NCI-H446 treated with DMSO at 0.1 percent for 48 hours (cell line): Measurements from ENCODE around the gene NBPF12.
"Not testable (repeated sequence)": the region's sequence is repeated elsewhere in the genome, so short reads cannot be mapped to it uniquely, and the experiment has no call there.

Experiments used
- DNase-seq: peaks from one replicate; lab custom pipeline; 2025; lab: John Stamatoyannopoulos, UW

The NBPF12 gene

DNA sequence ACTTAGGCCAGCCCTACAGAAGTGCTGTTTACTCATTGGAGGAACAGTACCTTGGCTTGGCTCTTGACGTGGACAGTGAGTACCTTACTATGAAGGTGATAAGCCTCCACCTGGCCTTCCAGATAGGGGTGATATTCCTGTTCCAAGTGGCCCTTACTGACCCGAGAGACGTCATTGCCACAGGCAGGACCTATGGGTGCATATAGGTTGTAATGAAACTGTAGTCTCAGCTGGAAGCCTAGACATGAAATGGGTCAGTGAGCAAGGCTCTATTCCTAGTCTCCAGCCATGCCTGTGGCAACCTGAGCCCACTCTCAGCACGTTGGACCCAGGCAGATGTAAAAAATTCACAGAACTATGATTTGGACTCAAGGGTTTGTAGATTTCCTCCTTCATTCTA is 48.3 kb downstream of the NBPF12 start:
- DNase-seq, result not testable (repeated sequence)

DNA sequence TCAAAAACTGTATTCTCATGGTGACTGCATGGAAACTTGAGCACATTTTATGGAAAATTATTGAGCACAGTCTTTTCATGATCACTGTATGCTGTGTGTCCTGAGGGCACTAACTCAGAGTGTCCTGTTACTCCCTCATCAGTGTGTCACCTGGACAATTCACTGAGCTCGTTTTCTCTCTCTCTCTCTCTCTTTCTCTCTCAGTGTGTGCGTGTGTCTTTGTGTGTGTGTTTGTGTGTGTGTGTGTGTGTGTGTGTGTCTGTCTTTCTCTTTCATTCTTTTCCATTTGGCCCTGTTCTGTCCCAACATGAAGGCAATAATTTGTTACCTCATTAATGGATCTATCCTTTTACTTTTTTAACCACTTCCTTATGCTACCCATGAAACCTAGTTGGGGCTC is 49.4 kb downstream of the NBPF12 start:
- DNase-seq, result not testable (repeated sequence)

DNA sequence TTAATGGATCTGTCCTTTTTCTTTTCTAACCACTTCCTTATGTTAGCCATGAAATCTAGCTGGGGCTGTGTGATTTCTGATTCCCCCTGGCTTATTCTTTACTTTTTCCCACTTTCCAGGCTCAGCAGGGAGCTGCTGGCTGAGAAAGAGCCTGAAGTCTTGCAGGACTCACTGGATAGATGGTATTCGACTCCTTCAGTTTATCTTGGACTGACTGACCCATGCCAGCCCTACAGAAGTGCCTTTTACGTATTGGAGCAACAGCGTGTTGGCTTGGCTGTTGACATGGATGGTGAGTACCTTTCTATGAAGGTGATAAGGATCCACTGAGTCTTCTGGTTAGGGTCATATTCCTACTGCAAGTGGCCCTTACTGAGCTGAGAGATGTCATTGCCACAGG is 51.3 kb downstream of the NBPF12 start:
- not testable (repeated sequence) for DNase-seq

DNA sequence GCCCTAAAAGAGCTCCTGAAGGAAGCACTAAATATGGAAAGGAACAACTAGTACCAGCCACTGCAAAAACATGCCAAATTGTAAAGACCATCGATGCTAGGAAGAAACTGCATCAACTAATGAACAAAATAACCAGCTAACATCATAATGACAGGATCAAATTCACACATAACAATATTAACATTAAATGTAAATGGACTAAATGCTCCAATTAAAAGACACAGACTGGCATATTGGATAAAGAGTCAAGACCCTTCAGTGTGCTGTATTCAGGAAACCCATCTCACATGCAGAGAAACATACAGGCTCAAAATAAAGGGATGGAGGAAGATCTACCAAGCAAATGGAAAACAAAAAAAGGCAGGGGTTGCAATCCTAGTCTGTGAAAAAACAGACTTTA is 70.4 kb downstream of the NBPF12 start:
- not testable (repeated sequence) for DNase-seq

DNA sequence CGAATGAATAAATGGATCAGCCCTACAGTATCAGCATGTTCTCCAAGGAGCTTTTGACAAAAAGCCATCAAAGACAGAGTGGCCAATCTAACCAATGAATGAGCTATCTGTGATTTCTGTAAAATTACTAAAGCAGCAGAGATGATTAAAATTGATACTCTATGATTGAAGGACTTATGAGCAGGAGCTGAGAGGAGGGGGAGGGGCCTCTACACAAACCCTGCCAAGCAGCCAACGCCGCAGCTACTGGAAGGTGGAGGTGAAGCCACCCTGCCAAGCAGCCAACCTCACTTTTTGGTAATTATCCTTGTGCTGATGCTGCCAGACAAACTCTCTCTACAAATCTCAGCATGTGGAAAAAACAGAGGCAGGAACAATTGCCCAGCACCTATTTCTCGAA is 88.9 kb downstream of the NBPF12 start:
- DNase-seq, result not testable (repeated sequence)

DNA sequence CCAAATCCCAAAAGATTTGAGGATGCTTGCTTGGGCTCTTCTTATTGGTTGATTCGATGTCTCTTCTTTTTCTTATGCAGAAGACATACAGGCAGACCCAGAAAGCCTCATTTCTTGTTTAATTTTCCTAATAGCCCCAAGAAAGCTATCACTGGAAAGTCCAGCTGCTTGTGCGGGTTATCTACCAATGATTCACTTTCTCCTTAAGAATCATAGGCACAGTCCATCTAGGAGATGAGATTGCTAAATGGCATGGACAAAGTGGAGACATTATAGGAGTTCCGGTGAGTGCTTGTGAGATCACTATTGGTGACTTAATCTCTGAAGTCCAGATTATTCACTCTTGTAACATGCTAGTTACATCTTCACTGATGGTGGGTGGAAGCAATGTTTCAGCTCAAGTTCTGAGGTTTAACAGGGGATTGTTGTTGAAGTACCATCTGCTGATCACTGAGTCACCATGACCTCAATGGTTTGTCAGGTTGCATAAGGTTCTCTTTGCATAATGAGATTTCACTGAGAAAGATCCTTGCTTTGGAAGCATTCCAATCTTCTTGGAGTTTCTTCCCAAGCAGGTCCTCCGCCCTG is 92.0 kb downstream of the NBPF12 start:
- not testable (repeated sequence) for DNase-seq

DNA sequence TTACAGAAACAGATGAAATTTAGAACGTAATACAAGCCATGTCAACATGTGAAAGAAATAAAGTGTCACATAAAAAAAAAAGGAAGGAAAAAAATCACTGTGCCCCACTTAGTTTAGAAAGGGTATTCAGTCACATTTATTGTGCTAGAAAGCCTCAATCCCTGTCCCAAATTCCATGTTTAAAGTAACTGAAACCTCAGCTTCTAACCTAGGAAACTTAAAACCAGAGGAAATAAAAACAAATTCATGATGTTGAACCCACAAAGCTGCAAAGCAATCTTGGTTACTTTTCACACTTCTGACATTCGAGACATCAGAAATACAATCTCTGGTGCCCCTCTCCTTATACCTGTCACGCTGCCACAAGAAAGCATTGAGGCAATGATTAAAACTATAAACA is 101.8 kb downstream of the NBPF12 start:
- DNase-seq, result no peak

DNA sequence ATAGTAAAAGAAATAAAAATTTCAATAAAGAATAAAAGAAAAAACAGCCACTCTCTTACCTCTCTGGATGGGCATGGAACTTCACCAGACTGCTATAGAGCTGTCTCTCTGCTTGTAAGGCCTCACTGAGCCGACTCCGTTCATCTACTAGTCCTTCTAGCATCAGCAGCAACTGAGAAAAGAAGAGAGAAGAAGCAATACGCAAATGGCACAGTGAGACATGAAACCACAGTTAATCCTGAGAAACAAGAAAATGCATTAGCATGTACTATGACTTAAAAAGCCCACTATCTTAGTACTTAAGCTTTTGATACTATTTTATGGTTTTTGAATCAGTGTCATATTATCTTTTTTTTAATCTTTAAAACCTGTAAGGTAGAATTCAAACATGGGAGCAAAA is 104.8 kb downstream of the NBPF12 start:
- DNase-seq, result not testable (repeated sequence)

DNA sequence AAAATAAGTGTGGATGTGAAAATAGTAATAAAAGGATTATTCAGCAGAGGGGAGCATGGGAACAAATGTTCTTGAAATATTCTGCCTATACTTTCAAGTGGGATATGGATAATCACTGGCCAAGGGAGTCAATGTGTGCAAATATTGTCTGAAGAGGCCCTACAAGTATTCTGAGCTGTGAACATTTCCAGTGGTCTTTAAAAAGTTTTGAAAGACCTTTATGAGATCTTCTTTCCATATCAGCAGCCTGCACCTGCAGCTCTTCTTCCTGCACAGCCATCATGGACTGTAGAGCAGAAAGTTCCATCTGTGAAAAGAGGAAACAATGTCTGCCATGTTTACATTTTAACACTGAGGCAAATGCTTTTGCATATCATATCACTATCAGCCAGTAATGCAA is 106.4 kb downstream of the NBPF12 start:
- not testable (repeated sequence) for DNase-seq
